IPS-NIHi11 (cell line): ENCODE measurements around the gene MLN.
"Not testable (repeated sequence)": the region's sequence is repeated elsewhere in the genome, so short reads cannot be mapped to it uniquely, and the experiment has no call there.

ENCODE experiments used
- DNase-seq: peaks from one replicate; pipeline ENCODE4 v3.0.0; 2012; ENCODE audit warnings: mixed read lengths, low spot score

The MLN gene

DNA sequence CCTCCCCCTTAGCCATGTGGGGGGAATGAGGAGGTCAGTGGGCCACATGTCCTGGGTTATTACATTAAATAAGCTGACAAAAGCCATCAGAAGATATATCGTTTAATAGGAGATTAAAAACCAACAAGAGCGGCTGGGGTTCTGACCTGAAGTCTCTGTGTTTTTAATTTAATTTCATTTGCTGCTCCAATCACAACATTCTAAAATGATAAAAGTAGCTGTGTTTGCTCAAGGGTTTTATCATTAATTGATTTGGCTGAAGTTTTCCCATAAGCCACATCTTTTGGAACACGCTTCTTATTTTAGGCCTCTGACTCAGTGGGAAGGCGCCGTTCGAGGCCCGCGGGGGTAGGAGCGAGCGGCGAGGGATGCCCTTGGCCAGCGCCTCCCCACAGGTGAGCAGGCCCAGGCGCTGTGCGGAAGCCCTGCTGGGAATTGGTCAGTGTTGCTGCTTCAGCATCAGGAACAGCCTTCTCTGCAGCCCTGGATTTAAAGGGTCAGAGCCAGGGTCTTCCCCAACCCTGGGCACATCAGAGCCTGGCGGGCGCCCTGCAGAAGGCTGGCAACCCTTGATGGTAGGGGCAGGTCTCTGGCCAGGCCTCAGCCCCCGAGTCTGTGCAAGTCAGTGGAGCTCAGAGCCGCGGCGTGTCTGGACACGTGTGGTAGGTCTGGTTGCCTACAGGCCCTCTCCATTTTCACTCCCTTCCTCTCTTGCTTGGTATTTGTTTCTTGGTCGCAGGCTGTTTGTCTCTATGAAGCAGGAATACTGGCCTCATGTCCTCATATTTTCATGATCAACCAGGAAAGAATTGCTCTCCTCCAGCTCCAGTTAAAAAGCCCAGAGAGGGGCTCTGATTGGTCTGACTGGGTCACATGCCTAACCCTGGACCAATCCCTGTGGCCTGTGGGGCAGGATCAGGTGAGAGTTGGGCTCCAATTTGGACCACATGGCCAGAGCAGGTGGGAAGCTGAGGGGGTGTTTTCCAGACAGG is 30.9 kb upstream of the MLN start:
- no peak for DNase-seq

DNA sequence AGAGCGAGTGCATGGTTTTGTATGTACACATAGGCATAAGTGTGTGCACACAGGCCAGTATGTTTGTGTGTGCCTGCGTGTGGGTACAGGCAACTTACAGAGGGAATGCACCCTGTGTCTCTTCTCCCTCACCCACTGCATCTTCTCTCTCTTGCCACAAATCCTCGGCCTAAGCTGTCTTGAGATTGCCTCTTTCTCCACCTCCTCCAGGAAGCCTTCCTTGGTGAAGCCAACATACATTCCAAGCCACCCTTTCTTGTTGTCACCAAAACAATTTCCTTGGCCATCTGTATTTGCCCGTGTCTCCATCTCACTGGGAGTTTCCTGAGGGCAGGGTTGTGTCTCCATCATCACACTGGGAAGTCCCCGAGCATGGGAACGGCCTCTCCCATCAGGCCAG is 29.8 kb upstream of the MLN start:
- DNase-seq = no peak

DNA sequence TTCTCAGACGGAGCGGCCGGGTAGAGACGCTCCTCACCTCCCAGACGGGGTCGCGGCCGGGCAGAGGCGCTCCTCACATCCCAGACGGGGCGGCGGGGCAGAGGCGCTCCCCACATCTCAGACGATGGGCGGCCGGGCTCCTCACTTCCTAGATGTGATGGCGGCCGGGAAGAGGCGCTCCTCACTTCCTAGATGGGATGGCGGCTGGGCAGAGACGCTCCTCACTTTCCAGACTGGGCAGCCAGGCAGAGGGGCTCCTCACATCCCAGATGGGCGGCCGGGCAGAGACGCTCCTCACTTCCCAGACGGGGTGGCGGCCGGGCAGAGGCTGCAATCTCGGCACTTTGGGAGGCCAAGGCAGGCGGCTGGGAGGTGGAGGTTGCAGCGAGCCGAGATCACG is 29.0 kb upstream of the MLN start:
- not testable (repeated sequence) for DNase-seq

DNA sequence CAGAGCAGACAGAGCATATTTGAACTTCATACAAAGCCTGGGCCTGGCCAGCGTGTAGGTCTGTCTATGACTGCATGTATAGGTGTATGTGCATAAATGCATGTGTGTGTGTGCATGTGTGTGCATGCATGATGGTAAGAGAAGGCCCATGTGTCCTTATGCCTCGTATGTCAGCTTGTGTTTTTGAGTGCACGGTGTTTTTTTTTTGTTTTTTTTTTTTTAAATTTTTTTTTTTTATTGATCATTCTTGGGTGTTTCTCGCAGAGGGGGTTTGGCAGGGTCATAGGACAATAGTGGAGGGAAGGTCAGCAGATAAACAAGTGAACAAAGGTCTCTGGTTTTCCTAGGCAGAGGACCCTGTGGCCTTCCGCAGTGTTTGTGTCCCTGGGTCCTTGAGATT is 27.9 kb upstream of the MLN start:
- DNase-seq = not testable (repeated sequence)

DNA sequence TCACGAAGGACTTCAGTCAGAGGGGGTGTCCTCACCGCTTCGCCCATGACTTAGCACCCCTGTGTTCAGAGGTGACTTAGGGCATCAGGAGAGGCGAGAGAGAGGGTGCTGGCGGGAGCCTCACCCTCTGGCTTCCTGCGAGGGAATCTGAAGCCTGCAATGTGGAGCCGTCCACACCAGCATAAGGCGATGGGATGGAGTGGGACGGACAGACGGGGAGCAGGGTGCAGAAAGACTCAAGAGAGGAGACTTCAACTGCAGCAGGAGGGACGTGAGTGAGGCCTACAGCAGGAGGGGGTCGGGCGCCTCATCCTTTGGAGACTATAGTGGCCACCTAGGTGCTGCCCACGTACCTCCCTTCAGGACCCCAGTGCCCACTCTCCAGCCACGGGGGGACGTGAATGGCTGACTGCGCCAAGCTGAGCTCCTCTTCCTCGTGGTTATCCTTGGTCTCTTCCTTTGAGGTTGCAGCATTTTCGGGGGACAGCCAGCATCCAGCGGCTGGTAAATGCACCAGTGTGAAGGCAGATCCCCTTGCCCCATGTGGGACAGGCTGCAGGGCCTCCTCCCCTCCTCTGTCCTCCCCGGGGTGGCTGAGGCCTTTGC is 26.9 kb upstream of the MLN start:
- DNase-seq = no peak

DNA sequence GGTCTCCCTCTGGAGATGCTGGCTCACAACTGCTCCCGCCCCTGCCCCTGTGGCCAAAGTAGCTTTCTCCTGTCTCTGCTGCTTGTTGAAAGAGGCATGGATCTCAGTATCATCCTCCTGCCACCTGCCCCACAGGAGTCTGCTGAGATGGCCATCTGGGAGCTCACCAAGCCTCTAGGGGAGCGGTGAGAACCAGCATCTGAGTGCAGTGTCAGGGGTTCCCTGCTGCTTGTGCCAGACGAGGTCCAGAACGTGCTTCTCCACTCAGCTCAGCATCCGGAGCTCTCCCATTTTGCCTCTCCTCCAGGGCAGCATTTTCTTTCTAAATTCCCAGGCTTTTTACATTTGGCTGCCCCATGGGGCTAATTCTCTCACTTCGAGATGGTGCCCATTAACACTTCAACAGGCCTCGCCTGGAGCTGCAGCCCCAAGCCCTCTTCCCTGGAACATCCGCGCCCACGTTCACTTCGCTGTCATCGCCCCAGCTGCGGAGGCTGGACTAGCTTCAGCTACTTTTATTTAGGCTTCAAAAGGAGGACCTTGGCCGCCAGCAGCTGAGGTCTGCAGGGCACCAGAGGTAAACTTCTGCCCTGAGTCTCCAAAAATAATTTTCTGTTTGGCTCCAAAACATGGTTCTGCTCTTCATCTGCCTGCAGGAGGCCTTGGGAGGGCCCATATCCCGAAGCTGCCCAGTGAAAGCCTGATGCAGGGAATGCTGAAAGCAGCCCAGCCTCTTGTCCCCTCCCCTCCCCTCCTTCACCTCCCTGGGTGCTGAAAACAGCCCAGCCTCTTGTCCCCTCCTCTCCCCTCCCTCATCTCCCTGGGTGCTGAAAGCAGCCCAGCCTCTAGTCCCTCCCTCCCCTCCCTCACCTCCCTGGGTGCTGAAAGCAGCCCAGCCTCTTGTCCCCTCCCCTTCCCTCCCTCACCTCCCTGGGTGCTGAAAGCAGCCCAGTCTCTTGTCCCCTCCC is 25.2 kb upstream of the MLN start:
- no peak for DNase-seq

DNA sequence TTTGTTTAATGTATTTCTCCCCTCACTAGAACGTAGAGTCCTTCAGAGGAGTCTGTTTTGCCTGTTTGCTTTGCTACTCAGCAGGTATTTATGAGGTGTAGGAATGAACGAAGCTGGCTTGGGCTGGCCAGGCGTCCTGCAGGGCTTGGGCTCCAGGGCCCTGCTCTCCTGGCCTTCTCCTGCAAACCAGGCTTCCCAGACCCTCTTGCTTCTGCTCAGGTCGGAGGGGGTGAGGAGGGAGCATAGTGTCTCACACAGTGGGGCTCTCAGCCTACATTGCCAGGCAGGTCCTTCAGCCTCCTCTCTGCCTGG is 24.6 kb upstream of the MLN start:
- DNase-seq = no peak

DNA sequence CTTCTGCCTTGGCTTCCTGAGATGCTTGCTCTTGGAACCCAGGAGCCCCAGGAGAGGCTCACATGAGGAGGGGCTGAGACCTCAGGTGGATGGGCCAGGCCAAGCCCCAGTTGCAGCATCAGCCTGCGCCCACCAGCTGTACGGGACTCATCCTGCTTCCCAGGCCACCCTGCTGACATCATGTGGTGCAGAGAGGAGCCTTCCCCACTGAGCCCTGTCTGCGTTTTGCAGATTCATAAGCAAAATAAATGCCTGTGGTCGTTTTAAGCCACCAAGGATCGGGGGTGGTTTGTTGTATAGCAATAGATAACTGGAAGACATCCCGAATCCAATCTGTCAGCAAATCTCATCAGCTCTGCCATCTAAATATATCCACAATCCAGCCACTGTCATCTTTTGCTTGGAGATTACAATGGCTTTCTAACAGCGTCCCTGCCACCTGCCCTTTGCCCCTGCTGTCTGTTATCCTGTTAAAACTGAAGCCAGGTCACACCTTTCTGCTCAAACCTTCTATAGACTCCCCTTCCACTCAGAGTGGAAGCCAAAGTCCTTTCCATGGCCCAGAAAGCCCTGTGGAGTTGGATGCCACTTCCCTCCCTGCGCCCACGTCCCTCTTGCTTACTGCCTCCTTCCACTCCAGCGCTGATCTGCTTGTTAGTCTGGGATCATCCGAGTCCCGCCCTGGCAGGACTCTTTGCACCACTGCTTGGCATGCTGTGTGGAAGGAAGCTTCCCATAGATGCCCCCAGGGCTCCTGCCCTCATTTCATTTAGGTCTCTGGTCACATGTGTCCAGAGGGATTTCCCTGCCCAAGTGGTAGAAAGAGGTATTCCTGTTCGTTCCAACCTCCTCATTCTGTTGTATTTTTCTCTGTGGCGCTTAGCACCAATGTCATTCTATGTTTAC is 24.0 kb upstream of the MLN start:
- DNase-seq = no peak

DNA sequence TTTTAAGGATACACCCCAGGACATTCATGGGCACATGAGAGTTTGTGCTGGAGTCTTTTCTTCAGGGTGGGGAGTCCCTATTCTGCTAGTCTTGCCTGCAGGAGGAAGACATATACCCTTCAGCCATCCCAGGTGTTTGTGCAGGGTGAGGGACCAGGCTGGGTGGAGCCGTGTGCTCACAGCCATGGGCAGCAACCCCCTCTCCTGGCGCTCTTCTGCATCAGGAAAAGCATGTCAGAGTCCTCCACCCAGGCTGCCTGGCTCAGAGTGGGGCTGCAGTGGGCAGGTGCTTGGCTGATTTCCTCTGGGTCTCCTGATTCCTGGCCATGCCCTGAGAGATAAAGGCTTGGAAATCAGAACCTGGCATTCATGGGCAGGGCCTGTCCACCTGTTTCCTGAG is 22.7 kb upstream of the MLN start:
- DNase-seq = no peak

DNA sequence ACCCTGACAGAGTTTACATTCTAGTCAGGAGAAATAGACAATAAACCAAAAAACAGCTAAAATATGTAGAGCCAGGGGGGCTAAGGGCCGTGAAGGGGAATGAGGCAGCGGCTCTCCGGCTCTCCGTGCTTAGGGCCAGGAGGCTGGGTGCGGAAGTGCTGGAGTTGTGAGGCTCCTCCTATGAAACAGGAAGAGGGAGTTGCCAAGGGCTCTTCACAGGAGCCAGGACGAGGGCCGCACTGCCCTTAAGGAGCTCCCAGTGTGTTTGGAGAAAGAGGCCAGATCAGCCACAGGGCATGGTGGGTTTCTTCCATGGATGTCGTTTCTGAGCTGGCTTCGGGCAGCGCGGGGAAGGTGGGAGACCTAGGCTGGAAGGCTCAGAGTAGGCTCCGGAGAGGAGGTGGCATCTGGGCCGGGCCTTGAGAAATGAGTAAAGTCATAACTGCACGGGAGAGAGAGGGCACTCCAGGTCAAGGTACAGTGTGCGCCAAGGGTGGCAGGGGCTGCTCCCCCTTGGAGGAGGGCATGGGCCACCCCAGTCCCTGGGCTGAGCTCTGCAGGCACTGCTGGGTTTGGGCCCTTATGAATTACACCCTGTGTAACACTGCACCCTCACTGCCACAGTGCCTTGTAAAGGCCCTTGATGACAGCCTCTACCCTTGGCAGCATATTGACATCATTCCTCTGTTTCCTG is 20.8 kb upstream of the MLN start:
- DNase-seq = no peak

DNA sequence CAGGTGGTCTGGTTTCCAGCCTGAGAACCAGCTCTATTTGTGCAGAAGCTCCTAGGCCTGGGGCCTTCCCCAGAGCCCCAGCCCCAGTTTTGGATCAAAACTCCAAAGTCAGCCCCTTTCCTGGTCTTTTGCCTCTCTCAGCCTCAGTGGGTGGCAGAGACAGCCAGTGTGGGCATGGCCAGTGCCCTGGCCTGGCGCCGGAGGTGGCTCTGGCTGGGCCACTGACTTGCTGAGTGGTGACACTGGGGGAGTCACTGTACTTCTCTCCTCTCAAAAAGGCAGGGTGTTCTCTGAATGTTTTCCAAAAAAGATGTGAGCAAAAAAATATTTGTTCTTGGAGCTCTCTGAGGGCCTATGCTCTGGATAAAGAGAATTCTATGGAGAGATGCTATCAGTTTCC is 20.0 kb upstream of the MLN start:
- no peak for DNase-seq

DNA sequence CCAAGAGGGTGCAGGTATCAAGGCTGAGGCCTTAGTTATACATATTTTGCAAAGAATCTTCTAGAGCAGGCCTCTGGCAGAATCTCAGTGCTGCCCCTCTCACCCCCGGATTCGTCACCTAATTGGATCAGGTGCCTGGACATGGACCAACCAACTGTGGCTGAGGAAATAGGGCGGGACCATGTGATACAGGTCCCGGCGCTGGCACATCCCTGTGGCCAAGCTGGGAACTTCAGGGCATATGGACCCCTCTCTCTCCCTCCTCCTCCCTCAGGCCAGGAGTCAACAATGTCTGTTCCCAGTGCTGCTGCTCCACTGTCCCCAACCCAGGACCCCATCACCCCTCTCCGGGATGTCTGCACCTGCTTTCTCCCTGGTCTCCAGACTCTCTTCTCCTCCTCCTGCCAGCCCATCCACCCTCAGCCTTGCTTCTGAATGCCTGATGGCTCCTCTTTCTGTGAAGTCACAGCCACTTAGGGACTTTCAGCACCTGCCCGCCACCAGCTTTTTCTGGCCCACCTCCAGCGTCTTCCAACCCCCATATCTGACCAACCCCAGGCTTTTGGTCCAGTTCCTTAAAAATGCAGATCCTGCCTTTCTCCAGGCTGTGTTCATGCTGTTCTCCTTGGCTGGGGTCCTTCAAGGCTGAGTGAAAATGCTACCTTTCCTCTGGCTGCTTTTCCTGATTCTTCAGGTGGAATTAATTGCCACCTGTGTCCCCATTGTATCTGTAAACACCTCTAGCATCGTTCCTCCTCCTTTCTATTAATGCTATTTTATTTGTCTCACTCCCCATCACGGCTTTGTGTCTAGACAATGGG is 19.0 kb upstream of the MLN start:
- peak; percentile 93 for DNase-seq

DNA sequence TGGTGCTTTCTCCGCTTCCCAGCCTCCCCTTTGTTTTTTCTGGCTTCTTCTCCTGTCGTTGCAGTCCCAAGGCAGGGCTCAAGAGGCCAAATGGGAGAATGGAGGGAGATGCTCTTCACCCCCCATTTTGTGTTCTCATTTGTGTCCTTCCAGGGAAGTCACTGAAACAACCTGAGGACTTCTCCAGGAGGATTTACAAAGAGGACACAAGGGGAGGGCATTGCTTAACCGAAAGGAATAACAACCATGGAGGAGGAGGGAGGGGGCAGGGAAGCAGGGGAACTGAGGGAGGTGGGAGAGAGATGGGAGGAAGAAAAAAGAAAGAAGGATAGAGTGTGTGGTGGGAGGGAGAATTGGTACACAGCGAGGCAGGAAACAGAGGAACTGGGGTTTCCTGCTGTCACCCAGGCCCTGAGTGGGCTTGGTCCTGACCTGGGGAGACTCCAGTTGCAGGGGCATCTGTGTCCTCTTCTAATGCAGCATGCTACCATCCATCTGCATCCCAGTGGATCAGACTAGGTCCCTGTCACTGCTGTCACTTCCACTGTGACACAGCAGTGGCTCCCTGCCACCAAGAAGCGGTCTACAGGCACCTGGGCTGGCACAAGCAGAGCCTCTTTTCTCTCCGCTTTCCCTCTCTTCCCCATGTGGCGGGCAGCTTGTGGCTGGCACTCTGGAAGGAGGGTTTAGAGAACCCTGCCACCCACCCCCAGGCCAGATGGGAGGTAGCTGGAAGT is 17.1 kb upstream of the MLN start:
- DNase-seq = no peak

DNA sequence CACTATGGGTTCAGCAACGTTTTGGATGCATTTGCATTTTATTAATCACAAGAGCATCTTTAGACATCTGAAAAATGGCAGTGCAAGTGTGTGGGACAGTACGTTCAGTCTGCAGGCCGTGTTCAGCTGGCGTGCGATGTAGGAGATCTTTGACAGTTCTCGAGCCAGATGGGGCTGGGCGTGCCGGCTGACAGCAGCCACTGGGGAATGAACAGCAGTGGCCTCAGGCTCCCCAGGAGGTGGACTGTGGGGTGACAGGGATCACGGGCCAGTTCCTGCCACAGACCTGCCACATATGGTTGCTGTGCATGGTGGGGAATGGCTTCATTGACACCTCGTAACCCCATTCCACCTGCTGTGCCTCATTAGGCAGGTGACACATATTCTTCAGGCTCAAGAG is 16.4 kb upstream of the MLN start:
- no peak for DNase-seq

DNA sequence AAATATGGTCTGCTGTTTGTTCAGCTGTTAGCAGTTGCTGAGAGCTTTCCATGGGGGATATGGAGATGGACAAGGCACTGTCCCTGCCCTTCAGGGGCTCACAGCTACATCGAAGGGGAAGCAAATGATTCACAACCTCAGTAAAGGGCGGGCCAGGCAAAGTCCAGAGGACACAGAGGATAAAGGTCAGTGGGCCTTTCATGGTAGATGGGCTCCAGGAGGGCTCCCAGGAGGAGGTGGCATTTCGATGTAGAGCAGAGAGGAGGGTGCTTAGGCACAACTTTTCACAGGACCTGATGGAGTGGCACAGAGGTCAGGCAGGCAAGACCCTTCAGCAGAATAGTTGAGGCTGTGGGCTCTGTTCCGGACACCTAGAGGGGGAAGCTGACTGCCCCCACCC is 15.2 kb upstream of the MLN start:
- DNase-seq = no peak

DNA sequence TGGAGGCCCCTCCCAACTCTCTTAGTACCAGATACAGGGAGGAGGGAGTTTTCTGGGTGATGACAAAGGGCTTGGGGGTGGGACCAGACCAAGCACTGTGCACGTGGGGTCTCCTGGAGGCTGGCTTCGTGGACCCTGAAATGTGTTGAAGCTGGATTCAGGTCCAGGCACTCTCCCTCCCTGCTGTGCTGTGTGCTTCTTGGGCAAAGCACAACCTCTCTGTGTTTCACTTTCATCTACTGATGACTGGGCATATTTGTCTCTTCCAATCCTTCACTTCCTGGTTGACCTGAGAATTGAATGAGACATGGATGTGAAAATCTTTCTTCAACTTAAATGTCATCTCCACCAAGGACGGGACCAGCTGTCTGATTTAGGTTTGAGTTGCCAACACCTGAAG is 14.5 kb upstream of the MLN start:
- no peak for DNase-seq

DNA sequence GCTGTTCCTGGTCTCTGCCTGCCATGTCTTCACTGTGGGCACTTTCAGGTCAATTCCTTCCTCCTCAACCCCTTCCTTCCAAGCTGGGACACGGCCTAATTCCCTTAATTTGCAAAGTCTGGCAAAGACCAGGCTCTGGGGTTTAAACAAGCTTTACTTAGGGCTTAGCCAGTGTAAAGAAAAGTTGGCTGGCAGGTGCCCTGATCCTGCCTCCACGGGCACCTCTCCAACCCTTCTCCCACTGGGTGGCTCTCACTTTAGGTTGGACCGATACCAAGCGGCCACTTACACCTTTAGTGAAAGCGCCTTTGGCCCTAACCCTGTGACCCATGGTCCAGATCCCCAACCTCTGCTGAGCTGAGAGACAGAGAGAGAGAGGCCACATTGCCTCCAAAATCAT is 13.7 kb upstream of the MLN start:
- DNase-seq = no peak

DNA sequence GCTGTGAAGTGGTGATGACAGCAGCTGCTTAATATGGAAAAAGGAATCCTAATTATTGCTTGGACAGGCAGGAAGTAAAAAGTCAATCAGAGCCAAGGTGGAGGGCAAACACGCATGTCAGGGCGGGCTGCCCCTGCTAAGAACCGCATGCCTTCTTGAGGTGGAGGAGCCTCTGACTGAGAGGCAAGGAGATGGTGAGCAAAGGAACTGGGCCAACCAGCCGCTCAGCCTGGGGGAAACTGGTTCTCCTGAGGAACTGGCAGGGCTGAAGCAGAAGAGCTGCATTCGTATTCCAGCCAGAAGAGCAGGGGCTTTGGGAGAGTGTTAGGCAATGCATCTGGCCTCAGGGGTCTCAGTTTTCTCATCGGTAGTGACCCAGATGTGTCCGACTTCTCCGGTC is 13.1 kb upstream of the MLN start:
- no peak for DNase-seq

DNA sequence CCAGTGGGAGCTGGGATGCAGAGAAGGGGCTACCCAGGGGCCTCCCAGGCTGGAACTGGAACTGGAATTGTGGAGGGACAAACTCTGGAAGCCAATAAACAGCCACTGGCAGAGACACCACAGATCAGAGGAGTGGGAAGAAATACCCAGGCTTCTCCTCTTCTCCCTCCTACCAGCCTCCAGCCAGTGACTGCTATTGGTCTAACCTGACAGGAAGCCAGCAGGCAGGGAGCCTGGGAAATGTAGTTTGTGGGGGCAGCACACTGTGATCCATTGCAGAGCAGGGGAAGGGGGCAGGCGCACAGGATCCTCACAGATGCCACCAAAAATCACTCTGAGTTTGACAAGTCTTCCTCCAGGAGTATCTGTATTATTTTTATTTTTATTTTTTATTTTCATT is 12.1 kb upstream of the MLN start:
- peak; percentile 82 for DNase-seq
